GM12873 (cell line): ENCODE results near the gene MOB1B.

Experiments
- TF ChIP-seq, protein P1 (sequence below): IDR thresholded peaks from 2 replicates; pipeline ENCODE4 v1.5.1; 2012; ENCODE audit warnings: low read depth, mild to moderate bottlenecking, moderate library complexity, low read length, control low read depth; ENCODE audit not compliant: insufficient read depth; ENCODE audit errors: missing control alignments

The MOB1B gene

DNA sequence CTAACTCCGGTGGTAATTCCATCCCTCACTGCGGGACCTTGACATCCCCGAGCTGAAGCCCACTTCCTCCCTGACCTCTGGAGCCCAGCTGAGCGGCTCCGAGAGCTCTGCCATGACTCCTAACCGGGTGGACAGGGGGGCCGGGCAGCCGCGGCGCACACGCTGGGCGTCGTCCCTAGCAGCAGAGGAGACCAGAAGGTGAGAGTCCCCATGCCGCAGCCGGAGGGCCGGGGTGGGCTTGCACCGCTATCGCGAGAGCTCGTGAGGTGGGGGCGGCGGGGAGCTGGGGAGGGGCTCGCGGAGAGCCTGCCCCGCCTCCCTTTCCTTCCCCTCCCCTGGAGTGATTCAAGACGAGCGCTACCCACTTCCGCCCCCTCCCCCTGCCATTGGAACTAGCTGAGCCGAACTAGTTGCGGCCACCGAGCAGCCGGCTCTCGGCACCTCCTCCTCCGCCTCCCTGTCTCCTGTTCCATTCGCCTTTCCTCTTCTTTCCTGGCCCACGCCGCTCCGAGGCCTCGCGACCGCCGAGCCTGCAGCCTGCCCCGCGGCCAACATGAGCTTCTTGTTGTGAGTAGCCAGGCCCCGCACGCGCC lies at the start of gene MOB1B:
MOB1B (plus strand) TSS at position 386 of the 593 bp plus-strand sequence; CDS start at position 554, 168 bp downstream.
- TF ChIP-seq, protein P1, sequence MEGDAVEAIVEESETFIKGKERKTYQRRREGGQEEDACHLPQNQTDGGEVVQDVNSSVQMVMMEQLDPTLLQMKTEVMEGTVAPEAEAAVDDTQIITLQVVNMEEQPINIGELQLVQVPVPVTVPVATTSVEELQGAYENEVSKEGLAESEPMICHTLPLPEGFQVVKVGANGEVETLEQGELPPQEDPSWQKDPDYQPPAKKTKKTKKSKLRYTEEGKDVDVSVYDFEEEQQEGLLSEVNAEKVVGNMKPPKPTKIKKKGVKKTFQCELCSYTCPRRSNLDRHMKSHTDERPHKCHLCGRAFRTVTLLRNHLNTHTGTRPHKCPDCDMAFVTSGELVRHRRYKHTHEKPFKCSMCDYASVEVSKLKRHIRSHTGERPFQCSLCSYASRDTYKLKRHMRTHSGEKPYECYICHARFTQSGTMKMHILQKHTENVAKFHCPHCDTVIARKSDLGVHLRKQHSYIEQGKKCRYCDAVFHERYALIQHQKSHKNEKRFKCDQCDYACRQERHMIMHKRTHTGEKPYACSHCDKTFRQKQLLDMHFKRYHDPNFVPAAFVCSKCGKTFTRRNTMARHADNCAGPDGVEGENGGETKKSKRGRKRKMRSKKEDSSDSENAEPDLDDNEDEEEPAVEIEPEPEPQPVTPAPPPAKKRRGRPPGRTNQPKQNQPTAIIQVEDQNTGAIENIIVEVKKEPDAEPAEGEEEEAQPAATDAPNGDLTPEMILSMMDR: peak; percentile 47

DNA sequence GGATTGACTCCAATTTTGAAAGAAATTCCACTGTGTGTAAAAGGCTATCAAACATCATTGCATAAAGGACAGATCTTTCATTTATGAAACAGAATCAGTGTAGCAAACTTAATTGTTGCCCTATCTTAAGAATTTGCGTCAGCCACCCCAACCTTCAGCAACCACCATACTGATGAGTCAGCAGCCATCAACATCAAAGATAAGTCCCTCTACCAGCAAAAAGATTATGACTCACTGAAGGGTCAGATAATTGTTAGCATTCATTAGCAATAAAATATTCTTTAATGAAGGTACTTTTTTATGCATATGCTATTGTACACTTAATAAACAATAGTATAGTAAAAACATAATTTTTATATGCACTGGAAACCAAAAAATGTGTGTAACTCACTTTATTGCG lies 46.7 kb upstream of the MOB1B start:
- TF ChIP-seq, protein P1: no peak

DNA sequence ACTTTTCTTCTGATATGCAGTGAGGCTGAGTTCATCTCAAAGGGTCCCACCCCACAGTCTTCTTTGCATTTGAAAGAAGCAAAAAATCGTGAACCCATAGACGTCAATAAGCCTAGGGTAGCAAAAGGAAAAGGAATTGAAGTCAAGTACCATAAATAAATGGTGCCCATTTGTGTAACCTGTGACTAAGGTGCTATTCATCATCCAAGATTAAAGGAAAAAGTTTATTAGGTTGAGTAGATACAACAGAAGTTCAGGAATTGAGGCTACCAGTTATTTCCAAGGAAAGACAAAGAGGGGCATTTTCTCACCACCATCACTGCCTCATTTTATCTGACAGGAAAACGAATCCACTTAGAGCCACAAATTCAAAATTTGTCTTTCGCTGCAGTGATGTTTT lies 43.7 kb upstream of the MOB1B start:
- TF ChIP-seq, protein P1: no peak

DNA sequence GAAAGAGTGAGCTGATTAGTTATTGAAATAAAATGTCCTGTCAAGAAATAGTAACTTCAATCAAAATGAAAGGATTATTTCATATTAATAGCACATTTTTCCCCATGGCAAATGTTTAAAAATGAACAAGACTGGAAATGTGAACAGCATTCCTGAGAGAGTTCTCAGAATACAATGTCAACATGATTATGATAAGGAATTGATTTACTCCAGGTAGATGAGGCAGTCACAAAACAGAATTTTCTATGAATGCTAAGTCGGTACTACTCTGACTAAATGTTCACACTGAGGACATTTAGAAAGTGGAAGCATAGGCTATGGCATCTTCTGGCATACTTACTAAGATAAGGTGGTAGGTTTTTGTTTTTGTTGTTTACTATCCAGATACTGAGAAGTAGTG lies 43.1 kb upstream of the MOB1B start:
- TF ChIP-seq, protein P1: no peak

DNA sequence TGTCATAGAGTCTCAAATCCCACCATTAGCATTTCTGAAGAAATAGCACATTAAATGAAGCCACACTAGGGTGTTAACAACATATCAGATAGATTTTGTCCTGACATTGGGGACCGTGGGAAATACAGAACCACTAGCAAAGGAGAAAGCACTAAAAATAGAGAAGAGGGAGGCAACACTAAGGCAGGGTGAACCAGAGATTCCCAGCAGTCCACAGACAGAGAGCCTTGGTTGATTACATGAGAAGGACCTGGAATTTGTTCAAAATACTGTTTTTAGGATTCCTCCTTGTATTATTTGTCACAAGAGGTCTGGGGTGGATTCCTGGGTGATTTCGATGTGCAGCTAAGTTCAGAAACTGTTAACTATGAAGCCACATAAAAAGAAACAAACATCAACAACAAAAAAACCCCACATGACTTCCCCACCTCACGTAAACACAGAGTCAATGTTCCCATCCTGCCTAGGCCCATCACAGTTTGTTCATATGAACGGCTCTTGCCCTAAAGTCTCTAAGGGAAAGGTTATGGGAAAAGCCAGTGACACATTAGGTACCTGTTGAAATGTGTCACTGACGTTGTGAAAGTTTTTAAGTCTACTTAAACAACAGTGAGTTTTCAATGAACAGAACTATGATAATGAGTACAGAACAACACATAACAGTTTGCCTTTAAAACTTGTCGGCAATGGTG lies 38.9 kb upstream of the MOB1B start:
- TF ChIP-seq, protein P1: no peak

DNA sequence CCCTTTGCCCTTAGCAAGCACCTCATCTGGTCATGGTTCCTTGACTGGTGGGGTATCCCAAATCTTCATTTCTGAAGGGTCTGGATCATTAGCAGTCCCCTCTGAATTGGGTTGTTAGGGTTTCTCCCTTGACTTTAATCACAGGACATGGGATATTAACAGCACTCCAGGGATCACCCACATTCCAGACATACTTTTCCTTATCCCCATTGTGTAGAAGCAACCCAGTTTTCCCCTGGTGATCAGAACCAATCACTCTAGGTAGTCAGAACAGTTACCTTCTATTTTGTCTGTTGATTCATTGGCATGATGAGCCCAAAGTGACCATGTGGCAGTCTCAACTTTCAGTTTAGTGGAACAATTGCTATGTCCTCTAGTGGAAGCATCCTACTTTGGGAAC lies 33.4 kb upstream of the MOB1B start:
- TF ChIP-seq, protein P1: no peak

DNA sequence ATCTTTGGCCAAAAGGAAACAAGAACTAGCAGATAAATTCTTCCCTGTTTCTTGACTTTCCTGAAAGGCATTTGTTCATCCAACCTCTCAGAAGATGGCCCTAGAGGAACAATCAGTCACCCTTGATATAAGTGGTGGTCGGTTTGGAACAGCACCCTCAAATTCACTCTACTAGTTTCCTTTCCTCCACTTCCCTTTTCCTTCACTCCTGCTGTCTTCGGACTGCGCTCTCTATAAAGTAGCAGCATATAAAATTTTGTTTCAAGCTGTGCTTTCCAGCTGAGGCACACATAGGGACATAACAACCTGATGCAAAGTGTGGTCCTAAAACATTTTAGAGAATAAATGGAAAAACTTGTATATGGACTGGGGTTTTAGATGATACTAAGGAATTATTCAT lies 29.0 kb upstream of the MOB1B start:
- TF ChIP-seq, protein P1: no peak
